AG04449 (cell line): ENCODE data around the gene MFSD12.
"Not testable (repeated sequence)": the region's sequence is repeated elsewhere in the genome, so short reads cannot be mapped to it uniquely, and the experiment has no call there.

ENCODE experiments used
- CTCF ChIA-PET: fragments of 350-600 bp; formaldehyde crosslinking; extraction: SDS; loops from one replicate; lab custom pipeline; 2021; ENCODE audit warnings: antibody characterized with exemption; lab: Yijun Ruan, JAX
- POLR2A ChIA-PET: fragments of 400-600, 350-600 bp; formaldehyde crosslinking; extraction: SDS; loops from one replicate; lab custom pipeline; 2020; ENCODE audit warnings: antibody characterized with exemption, inconsistent platforms; lab: Yijun Ruan, JAX
- DNase-seq: peaks from one replicate; pipeline ENCODE4 v3.0.0-alpha.2; 2010; ENCODE audit warnings: low read depth, low spot score
- H3K4me3 ChIP-seq: 2 replicates; pipeline ENCODE4 v1.5.1; 2011; ENCODE audit warnings: low read depth, mild to moderate bottlenecking, control low read depth, low read length
- CTCF ChIP-seq: IDR thresholded peaks from one replicate; pipeline ENCODE4 v1.5.1; 2011; ENCODE audit warnings: mild to moderate bottlenecking, moderate library complexity, low read length, control low read depth, inconsistent platforms; ENCODE audit not compliant: insufficient read depth; ENCODE audit errors: missing control alignments

The MFSD12 gene

GRCh38 chr19:3573162-3573857 is 15.9 kb upstream of the MFSD12 start:
- peak overlapping the region; percentile 82 for H3K4me3 ChIP-seq
- no peak for TF ChIP-seq CTCF
- no peak for DNase-seq
- CTCF ChIA-PET, result no interaction called here
- POLR2A ChIA-PET, result no interaction called here

GRCh38 chr19:3572855-3573161 is 15.4 kb upstream of the MFSD12 start, which contains the start of gene HMG20B:
Gene HMG20B (plus strand): TSS chr19:3572944. CDS start chr19:3573310, 366 bp downstream.
- peak within 1 kb of the TSS; percentile 82 for H3K4me3 ChIP-seq
- CTCF ChIA-PET, result no interaction called here
- POLR2A ChIA-PET, result no interaction called here
- DNase-seq, result no peak
- TF ChIP-seq CTCF, result no peak

GRCh38 chr19:3572132-3572854 is 14.9 kb upstream of the MFSD12 start:
- TF ChIP-seq CTCF, result no peak
- peak; percentile 96 for DNase-seq
- ChIA-PET POLR2A (no interaction called here), CTCF (interaction anchor here (0.8 kb wide), 1 partner anchor 27 kb away, joined by 3 read pairs; no protein-coding TSS in a partner anchor)
- peak overlapping the region; percentile 65 for H3K4me3 ChIP-seq

GRCh38 chr19:3570606-3571011 is 13.2 kb upstream of the MFSD12 start:
- POLR2A ChIA-PET, result interaction anchor here (1.2 kb wide), 1 partner anchor 14 kb away, joined by 3 read pairs; no protein-coding TSS in a partner anchor
- no peak for DNase-seq
- no peak overlapping the region for H3K4me3 ChIP-seq
- no peak for TF ChIP-seq CTCF
- CTCF ChIA-PET, result interaction anchor here (0.7 to 1.5 kb wide), 2 partner anchors 22 to 25 kb away, joined by 4 to 5 read pairs; no protein-coding TSS in a partner anchor

GRCh38 chr19:3570042-3570441 is 12.7 kb upstream of the MFSD12 start:
- CTCF ChIA-PET, result interaction anchor here (0.7 to 1.5 kb wide), 4 partner anchors 12 to 25 kb away, joined by 3 to 5 read pairs (median 4); no protein-coding TSS in a partner anchor
- not testable (repeated sequence) for H3K4me3 ChIP-seq, DNase-seq
- POLR2A ChIA-PET, result interaction anchor here (0.7 to 1.2 kb wide), 2 partner anchors 12 to 13 kb away, joined by 3 read pairs; no protein-coding TSS in a partner anchor

GRCh38 chr19:3565139-3565538 is 7.8 kb upstream of the MFSD12 start:
- no peak for TF ChIP-seq CTCF
- CTCF ChIA-PET, result no interaction called here
- no peak overlapping the region for H3K4me3 ChIP-seq
- no peak for DNase-seq
- POLR2A ChIA-PET, result no interaction called here
